SU-DHL-6 (cell line): Measurements from ENCODE around the gene IFNAR2.

ENCODE experiments used
- CTCF ChIP-seq: fragments of 200-600 bp; sonication (generic); IDR thresholded peaks from one replicate; pipeline ENCODE4 v1.5.1; 2017; ENCODE audit warnings: antibody characterized with exemption, mild to moderate bottlenecking, low read length, moderate library complexity; ENCODE audit not compliant: insufficient read depth, poor library complexity, severe bottlenecking
- EZH2phosphoT487 ChIP-seq: fragments of 200-600 bp; sonication (generic), shearing (Covaris generic); conservative IDR thresholded peaks from 2 replicates; pipeline ENCODE4 v1.6.1; 2018; ENCODE audit warnings: mild to moderate bottlenecking, antibody characterized with exemption, low read length, moderate library complexity, mixed read lengths

DNA sequence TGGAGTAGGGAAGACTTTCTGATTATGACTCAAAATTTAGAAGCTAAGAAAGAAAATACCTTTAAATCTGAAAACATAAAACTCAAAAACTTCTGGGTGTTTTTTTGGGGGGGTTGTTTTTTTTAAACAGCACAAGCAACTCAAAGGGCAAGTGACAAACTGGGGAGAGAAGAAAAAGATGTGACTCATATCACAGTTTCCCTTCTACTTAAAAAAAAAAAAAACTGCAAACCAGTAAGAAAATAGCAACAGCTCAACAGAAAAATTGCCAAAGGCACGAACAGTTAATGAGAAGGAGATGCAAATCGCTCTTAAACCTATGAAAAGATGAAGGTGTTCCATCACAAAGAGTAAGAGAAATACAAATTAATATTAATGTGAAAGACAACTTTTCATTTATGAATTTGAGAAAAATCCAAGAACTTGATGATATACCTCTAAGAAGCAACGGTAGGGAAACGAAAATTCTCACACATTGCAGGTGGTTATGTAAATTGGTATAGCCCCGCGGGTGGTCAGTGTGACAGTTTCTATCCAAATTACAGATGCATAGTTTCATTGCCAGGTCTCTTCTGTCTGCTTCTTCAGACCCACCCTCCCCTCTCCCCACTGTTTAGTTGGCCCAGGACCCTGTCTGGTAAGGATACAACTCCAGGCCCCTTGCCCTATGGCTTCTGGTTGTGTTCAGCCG is 9.0 kb downstream of the IFNAR2 start:
- no peak for TF ChIP-seq EZH2phosphoT487
- no peak for TF ChIP-seq CTCF
